Breast epithelium (tissue), 3 donors: Measurements from ENCODE around the gene PTTG1IP.

Experiments
- POLR2A ChIP-seq: fragments of 450-650 bp; IDR thresholded peaks from one replicate; pipeline ENCODE4 v1.6.1; 2016; ENCODE audit warnings: antibody characterized with exemption, mild to moderate bottlenecking, moderate library complexity
- POLR2AphosphoS5 ChIP-seq, 3 donors: sonication (generic); formaldehyde crosslinking; IDR thresholded peaks; one replicate each; pipeline ENCODE4 v1.6.1; 2017; ENCODE audit warnings: antibody characterized with exemption in 3 of 3
- TF ChIP-seq, protein P1 (sequence below), 3 donors: fragments of 450-650 bp; IDR thresholded peaks; one replicate each; pipeline ENCODE4 v1.5.1; 2016 to 2017; ENCODE audit warnings: antibody characterized with exemption in 3 of 3, mild to moderate bottlenecking in 3 of 3, moderate library complexity in 3 of 3

DNA sequence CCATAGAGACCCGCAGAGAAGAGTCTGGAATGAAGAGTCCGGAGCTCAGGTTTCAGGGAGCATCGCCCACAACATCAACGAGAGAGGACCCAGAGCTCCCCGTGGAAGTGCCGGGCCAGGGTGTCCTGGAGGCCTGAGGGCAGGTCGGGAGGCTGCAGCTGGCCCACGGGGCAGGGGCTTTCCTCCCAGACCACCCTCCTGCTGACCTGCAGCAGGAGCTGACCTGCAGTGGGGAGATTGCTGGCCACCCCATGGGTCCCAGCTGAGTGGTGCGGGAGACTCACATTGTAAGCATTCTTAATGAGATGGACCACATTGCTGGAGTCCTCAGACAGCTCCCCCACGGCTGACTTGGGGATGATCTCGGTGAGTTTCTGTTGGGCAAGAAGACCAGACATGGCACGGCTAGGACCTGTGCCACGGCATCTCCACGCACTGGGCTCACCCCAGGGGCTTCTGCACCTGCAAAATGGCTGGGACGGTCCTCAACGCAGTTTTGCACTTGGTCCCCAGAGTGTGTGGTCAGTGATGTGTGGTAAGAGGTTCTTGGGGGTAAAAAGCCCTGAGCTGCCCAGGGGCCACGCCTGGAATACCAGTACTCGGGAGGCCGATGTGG is 21.3 kb upstream of the PTTG1IP start:
- TF ChIP-seq, protein P1, sequence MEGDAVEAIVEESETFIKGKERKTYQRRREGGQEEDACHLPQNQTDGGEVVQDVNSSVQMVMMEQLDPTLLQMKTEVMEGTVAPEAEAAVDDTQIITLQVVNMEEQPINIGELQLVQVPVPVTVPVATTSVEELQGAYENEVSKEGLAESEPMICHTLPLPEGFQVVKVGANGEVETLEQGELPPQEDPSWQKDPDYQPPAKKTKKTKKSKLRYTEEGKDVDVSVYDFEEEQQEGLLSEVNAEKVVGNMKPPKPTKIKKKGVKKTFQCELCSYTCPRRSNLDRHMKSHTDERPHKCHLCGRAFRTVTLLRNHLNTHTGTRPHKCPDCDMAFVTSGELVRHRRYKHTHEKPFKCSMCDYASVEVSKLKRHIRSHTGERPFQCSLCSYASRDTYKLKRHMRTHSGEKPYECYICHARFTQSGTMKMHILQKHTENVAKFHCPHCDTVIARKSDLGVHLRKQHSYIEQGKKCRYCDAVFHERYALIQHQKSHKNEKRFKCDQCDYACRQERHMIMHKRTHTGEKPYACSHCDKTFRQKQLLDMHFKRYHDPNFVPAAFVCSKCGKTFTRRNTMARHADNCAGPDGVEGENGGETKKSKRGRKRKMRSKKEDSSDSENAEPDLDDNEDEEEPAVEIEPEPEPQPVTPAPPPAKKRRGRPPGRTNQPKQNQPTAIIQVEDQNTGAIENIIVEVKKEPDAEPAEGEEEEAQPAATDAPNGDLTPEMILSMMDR (IDR thresholded peaks at IDR 0.05) = no peak
- TF ChIP-seq POLR2AphosphoS5 (IDR thresholded peaks at IDR 0.05) (no peak), POLR2A (no peak)
